K562 (cell line): Measurements from ENCODE around the gene CAMK2B. TPM values are rescaled to one million over a fixed set of nuclear protein-coding genes. Genes with fewer than 3 reads are reported as not detected.

ENCODE experiments used
- DPF2 ChIP-seq: fragments of 450-650 bp; IDR thresholded peaks from 2 replicates; pipeline ENCODE4 v1.6.1; 2016
- FOXP1 ChIP-seq: sonication (generic); formaldehyde crosslinking; IDR thresholded peaks from 2 replicates; pipeline ENCODE4 v1.8.0; 2022; ENCODE audit warnings: mild to moderate bottlenecking, missing genetic modification reagents
- HDAC6 ChIP-seq: IDR thresholded peaks from 2 replicates; pipeline ENCODE4 v1.6.1; 2012; ENCODE audit warnings: low read depth, mild to moderate bottlenecking, control low read depth, inconsistent platforms, low read length, moderate library complexity
- NFIC ChIP-seq: fragments of 450-650 bp; IDR thresholded peaks from 2 replicates; pipeline ENCODE4 v1.6.1; 2017; ENCODE audit warnings: mild to moderate bottlenecking, inconsistent platforms
- RFX5 ChIP-seq: IDR thresholded peaks from 2 replicates; pipeline ENCODE4 v1.6.1; 2011; ENCODE audit warnings: low read depth, mild to moderate bottlenecking, improper control_type of control experiment, low read length
- SPI1 ChIP-seq: IDR thresholded peaks from 2 replicates; pipeline ENCODE4 v1.6.1; 2011; ENCODE audit warnings: low read depth, low read length, control low read depth, borderline replicate concordance
- ZEB2 ChIP-seq: fragments of 450-650 bp; IDR thresholded peaks from 2 replicates; pipeline ENCODE4 v1.6.1; 2016
- polyA plus RNA-seq, 8 experiments: library from polyadenylated mRNA; depleted of rRNA in 4 of 8; stranded (reverse) in 5 of 8; unstranded in 3 of 8; fragments of >200 nt; fragmentation: Nextera tagmentation in 2 of 8; fragmentation: Illumina TruSeq in 1 of 8; extraction: Ambion mirVana in 2 of 8; extraction: Trizol in 1 of 8; gene quantifications; 2 replicates each; pipeline versions ENCODE4 v1.2.1 to v1.2.3, GENCODE V29; 2011 to 2014; ENCODE audit warnings: inconsistent platforms in 1 of 8, missing spikeins in 1 of 8
- total RNA-seq, 7 experiments: library from RNA; depleted of rRNA in 6 of 7; stranded (reverse); fragments of >200 nt in 6 of 7; fragmentation: Illumina TruSeq in 2 of 7; extraction: Trizol in 2 of 7; gene quantifications; 2 replicates each; pipeline versions ENCODE4 v1.2.1 to v1.2.3, GENCODE V29; 2011 to 2021; ENCODE audit warnings: low replicate concordance in 1 of 7
- TF ChIP-seq, protein P1 (sequence below): fragments of 450-650 bp; IDR thresholded peaks from 2 replicates; pipeline ENCODE4 v1.6.1; 2016; ENCODE audit warnings: mild to moderate bottlenecking, moderate library complexity
- TF ChIP-seq, protein P2 (sequence below): fragments of 250-450 bp; sonication (Bioruptor Pico); IDR thresholded peaks from 2 replicates; pipeline ENCODE4 v1.8.0; 2021; ENCODE audit warnings: mild to moderate bottlenecking, moderate library complexity
- TF ChIP-seq, protein P3 (sequence below): sonication (generic); formaldehyde crosslinking; IDR thresholded peaks from 2 replicates; pipeline ENCODE4 v1.8.0; 2022; ENCODE audit warnings: mild to moderate bottlenecking, missing genetic modification reagents

The CAMK2B gene
- total and polyA plus RNA-seq, 9 of the 15 experiments (the other 6 are each of a cell fraction or from before 2014, with no cell fraction given) = 0.04 to 0.09 (median 0.05) TPM; not detected in 4

DNA sequence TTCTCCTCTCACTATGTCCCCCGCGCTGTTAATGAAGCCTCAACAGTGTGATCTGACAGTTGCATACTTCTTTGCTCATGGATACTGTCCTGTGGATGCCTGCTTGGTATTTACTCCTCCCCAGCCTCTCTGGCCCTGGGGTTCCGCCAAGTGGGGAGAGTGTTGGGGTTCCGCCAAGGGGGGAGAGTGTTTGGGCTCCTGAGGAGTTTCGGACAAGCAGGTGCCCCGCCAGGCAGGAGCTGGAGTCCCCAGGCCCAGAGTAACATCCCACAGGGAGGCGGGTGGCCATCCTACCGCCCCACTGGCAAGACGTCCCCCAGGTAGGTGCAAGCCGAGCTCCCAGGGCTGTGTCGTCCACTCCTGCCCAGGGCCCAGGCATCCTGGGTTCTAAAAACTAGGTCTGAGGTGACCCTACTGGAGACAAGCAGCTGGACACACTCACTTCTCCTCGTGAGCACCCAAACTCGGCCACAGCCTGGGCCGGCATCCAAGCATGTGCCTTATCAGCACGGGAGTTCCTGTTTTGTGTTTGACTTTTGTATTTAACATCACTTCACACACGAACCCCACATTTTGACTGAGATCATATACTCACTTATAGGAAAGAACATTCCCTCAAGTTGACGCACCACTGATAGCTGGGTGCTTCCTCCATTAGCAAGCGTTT lies 34.2 kb downstream of the CAMK2B start (continued):
- TF ChIP-seq, protein P1, sequence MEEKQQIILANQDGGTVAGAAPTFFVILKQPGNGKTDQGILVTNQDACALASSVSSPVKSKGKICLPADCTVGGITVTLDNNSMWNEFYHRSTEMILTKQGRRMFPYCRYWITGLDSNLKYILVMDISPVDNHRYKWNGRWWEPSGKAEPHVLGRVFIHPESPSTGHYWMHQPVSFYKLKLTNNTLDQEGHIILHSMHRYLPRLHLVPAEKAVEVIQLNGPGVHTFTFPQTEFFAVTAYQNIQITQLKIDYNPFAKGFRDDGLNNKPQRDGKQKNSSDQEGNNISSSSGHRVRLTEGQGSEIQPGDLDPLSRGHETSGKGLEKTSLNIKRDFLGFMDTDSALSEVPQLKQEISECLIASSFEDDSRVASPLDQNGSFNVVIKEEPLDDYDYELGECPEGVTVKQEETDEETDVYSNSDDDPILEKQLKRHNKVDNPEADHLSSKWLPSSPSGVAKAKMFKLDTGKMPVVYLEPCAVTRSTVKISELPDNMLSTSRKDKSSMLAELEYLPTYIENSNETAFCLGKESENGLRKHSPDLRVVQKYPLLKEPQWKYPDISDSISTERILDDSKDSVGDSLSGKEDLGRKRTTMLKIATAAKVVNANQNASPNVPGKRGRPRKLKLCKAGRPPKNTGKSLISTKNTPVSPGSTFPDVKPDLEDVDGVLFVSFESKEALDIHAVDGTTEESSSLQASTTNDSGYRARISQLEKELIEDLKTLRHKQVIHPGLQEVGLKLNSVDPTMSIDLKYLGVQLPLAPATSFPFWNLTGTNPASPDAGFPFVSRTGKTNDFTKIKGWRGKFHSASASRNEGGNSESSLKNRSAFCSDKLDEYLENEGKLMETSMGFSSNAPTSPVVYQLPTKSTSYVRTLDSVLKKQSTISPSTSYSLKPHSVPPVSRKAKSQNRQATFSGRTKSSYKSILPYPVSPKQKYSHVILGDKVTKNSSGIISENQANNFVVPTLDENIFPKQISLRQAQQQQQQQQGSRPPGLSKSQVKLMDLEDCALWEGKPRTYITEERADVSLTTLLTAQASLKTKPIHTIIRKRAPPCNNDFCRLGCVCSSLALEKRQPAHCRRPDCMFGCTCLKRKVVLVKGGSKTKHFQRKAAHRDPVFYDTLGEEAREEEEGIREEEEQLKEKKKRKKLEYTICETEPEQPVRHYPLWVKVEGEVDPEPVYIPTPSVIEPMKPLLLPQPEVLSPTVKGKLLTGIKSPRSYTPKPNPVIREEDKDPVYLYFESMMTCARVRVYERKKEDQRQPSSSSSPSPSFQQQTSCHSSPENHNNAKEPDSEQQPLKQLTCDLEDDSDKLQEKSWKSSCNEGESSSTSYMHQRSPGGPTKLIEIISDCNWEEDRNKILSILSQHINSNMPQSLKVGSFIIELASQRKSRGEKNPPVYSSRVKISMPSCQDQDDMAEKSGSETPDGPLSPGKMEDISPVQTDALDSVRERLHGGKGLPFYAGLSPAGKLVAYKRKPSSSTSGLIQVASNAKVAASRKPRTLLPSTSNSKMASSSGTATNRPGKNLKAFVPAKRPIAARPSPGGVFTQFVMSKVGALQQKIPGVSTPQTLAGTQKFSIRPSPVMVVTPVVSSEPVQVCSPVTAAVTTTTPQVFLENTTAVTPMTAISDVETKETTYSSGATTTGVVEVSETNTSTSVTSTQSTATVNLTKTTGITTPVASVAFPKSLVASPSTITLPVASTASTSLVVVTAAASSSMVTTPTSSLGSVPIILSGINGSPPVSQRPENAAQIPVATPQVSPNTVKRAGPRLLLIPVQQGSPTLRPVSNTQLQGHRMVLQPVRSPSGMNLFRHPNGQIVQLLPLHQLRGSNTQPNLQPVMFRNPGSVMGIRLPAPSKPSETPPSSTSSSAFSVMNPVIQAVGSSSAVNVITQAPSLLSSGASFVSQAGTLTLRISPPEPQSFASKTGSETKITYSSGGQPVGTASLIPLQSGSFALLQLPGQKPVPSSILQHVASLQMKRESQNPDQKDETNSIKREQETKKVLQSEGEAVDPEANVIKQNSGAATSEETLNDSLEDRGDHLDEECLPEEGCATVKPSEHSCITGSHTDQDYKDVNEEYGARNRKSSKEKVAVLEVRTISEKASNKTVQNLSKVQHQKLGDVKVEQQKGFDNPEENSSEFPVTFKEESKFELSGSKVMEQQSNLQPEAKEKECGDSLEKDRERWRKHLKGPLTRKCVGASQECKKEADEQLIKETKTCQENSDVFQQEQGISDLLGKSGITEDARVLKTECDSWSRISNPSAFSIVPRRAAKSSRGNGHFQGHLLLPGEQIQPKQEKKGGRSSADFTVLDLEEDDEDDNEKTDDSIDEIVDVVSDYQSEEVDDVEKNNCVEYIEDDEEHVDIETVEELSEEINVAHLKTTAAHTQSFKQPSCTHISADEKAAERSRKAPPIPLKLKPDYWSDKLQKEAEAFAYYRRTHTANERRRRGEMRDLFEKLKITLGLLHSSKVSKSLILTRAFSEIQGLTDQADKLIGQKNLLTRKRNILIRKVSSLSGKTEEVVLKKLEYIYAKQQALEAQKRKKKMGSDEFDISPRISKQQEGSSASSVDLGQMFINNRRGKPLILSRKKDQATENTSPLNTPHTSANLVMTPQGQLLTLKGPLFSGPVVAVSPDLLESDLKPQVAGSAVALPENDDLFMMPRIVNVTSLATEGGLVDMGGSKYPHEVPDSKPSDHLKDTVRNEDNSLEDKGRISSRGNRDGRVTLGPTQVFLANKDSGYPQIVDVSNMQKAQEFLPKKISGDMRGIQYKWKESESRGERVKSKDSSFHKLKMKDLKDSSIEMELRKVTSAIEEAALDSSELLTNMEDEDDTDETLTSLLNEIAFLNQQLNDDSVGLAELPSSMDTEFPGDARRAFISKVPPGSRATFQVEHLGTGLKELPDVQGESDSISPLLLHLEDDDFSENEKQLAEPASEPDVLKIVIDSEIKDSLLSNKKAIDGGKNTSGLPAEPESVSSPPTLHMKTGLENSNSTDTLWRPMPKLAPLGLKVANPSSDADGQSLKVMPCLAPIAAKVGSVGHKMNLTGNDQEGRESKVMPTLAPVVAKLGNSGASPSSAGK = peak; percentile 67
- TF ChIP-seq SPI1 (peak; percentile 96), HDAC6 (no peak), NFIC (peak; percentile 81), DPF2 (0 out of 2 replicates have a peak, but pooled peaks have one; percentile 58), ZEB2 (no peak), FOXP1 (CRISPR knock-in tag) (peak; percentile 78; the same call in 1 of the 2 replicates), RFX5 (no peak)
- TF ChIP-seq, protein P2, sequence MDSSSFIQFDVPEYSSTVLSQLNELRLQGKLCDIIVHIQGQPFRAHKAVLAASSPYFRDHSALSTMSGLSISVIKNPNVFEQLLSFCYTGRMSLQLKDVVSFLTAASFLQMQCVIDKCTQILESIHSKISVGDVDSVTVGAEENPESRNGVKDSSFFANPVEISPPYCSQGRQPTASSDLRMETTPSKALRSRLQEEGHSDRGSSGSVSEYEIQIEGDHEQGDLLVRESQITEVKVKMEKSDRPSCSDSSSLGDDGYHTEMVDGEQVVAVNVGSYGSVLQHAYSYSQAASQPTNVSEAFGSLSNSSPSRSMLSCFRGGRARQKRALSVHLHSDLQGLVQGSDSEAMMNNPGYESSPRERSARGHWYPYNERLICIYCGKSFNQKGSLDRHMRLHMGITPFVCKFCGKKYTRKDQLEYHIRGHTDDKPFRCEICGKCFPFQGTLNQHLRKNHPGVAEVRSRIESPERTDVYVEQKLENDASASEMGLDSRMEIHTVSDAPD = no peak
- TF ChIP-seq, protein P3, sequence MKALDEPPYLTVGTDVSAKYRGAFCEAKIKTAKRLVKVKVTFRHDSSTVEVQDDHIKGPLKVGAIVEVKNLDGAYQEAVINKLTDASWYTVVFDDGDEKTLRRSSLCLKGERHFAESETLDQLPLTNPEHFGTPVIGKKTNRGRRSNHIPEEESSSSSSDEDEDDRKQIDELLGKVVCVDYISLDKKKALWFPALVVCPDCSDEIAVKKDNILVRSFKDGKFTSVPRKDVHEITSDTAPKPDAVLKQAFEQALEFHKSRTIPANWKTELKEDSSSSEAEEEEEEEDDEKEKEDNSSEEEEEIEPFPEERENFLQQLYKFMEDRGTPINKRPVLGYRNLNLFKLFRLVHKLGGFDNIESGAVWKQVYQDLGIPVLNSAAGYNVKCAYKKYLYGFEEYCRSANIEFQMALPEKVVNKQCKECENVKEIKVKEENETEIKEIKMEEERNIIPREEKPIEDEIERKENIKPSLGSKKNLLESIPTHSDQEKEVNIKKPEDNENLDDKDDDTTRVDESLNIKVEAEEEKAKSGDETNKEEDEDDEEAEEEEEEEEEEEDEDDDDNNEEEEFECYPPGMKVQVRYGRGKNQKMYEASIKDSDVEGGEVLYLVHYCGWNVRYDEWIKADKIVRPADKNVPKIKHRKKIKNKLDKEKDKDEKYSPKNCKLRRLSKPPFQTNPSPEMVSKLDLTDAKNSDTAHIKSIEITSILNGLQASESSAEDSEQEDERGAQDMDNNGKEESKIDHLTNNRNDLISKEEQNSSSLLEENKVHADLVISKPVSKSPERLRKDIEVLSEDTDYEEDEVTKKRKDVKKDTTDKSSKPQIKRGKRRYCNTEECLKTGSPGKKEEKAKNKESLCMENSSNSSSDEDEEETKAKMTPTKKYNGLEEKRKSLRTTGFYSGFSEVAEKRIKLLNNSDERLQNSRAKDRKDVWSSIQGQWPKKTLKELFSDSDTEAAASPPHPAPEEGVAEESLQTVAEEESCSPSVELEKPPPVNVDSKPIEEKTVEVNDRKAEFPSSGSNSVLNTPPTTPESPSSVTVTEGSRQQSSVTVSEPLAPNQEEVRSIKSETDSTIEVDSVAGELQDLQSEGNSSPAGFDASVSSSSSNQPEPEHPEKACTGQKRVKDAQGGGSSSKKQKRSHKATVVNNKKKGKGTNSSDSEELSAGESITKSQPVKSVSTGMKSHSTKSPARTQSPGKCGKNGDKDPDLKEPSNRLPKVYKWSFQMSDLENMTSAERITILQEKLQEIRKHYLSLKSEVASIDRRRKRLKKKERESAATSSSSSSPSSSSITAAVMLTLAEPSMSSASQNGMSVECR (CRISPR knock-in tag) = 0 out of 2 replicates have a peak, but pooled peaks have one; percentile 48
